A549 (cell line): ENCODE results near the gene COL8A1. TPM values are rescaled to one million over a fixed set of nuclear protein-coding genes. Genes with fewer than 3 reads are reported as not detected.

Experiments
- ATAC-seq, 2 experiments: fragments of 200-7000 bp in 1 of 2; fragments of >200 bp in 1 of 2; cut with Nextera tagmentation in 1 of 2; cut with Tn5 transposase in 1 of 2; 3 replicates each; pipeline versions ENCODE4 v1.8.0 to v1.9.1; 2018 to 2020; ENCODE audit warnings: mild to moderate bottlenecking in 1 of 2, moderate library complexity in 1 of 2
- CTCF ChIA-PET: fragments of 300-600 bp; sonication (Branson Sonifier 250); formaldehyde crosslinking; extraction: SDS; loops from one replicate; lab custom pipeline; 2021; ENCODE audit warnings: antibody characterized with exemption, inconsistent platforms; lab: Yijun Ruan, JAX
- POLR2A ChIA-PET: fragments of 350-600 bp; formaldehyde crosslinking; extraction: SDS; loops from one replicate; lab custom pipeline; 2021; ENCODE audit warnings: antibody characterized with exemption, inconsistent platforms; lab: Yijun Ruan, JAX
- DNase-seq, 2 experiments: peaks; one replicate each; pipeline versions ENCODE4 v3.0.0 to v3.0.0-alpha.2; 2011 to 2016; ENCODE audit warnings: low read depth in 1 of 2, low spot score in 1 of 2
- FAIRE-seq: peaks from 2 replicates; lab custom pipeline; 2011; peaks lifted over from hg19 to GRCh38; lab: Jason Lieb, UNC
- H3K27ac ChIP-seq, 2 experiments: fragments of >200 bp; sonication (Bioruptor Twin); formaldehyde crosslinking; 3 replicates each; pipeline ENCODE4 v1.5.1; 2016 to 2017
- H3K4me1 ChIP-seq: fragments of >200 bp; sonication (Bioruptor Twin); formaldehyde crosslinking; 3 replicates; pipeline ENCODE4 v1.6.1; 2016
- H3K4me2 ChIP-seq: fragments of >200 bp; sonication (Bioruptor Twin); formaldehyde crosslinking; 3 replicates; pipeline ENCODE4 v1.6.1; 2016
- H3K4me3 ChIP-seq: fragments of >200 bp; sonication (Bioruptor Twin); formaldehyde crosslinking; 3 replicates; pipeline ENCODE4 v1.5.1; 2016
- H3K9me3 ChIP-seq: fragments of >200 bp; sonication (Bioruptor Twin); formaldehyde crosslinking; 3 replicates; pipeline ENCODE4 v1.6.1; 2016
- ATOH8 ChIP-seq: fragments of 250-450 bp; sonication (Bioruptor Pico); IDR thresholded peaks from 2 replicates; pipeline ENCODE4 v1.5.0; 2020; ENCODE audit warnings: low read depth, mild to moderate bottlenecking, moderate library complexity
- CHD2 ChIP-seq: fragments of 150-350 bp; IDR thresholded peaks from 2 replicates; pipeline ENCODE4 v1.6.1; 2014; ENCODE audit warnings: low read length; ENCODE audit not compliant: partially characterized antibody
- CHD4 ChIP-seq: fragments of 200-600 bp; sonication (generic); IDR thresholded peaks from 2 replicates; pipeline ENCODE4 v1.6.1; 2016; ENCODE audit warnings: antibody characterized with exemption, mild to moderate bottlenecking, borderline replicate concordance
- CTCF ChIP-seq: fragments of >200 bp; sonication (Bioruptor Twin); formaldehyde crosslinking; IDR thresholded peaks from 3 replicates; pipeline ENCODE4 v1.5.1; 2016
- FOSB ChIP-seq: fragments of 250-450 bp; sonication (Bioruptor Pico); IDR thresholded peaks from 2 replicates; pipeline ENCODE4 v1.5.0; 2020; ENCODE audit warnings: mild to moderate bottlenecking, moderate library complexity
- FOXS1 ChIP-seq: fragments of 250-450 bp; sonication (Bioruptor Pico); IDR thresholded peaks from 2 replicates; pipeline ENCODE4 v1.5.0; 2020; ENCODE audit warnings: mild to moderate bottlenecking, moderate library complexity
- HDAC2 ChIP-seq: fragments of 200-600 bp; sonication (generic); IDR thresholded peaks from 2 replicates; pipeline ENCODE4 v1.6.1; 2016
- HEYL ChIP-seq: fragments of 250-450 bp; sonication (Bioruptor Pico); IDR thresholded peaks from 2 replicates; pipeline ENCODE4 v1.8.0; 2021; ENCODE audit warnings: mild to moderate bottlenecking, moderate library complexity
- HOXB5 ChIP-seq: fragments of 250-450 bp; sonication (Bioruptor Pico); IDR thresholded peaks from 2 replicates; pipeline ENCODE4 v1.5.0; 2020; ENCODE audit warnings: mild to moderate bottlenecking, moderate library complexity
- KDM1A ChIP-seq: fragments of 200-600 bp; sonication (generic); IDR thresholded peaks from 2 replicates; pipeline ENCODE4 v1.6.1; 2016; ENCODE audit warnings: low read depth, mild to moderate bottlenecking
- KDM5A ChIP-seq: fragments of 200-600 bp; sonication (generic); IDR thresholded peaks from 2 replicates; pipeline ENCODE4 v1.6.1; 2016; ENCODE audit warnings: antibody characterized with exemption, mild to moderate bottlenecking
- MAFK ChIP-seq: fragments of 450-650 bp; IDR thresholded peaks from 2 replicates; pipeline ENCODE4 v1.6.1; 2014; ENCODE audit not compliant: partially characterized antibody
- MAX ChIP-seq: IDR thresholded peaks from 2 replicates; pipeline ENCODE4 v1.6.1; 2012
- MYC ChIP-seq: IDR thresholded peaks from 2 replicates; pipeline ENCODE4 v1.6.1; 2012; ENCODE audit warnings: mild to moderate bottlenecking, inconsistent platforms, low read length, improper control_type of control experiment, borderline replicate concordance
- NR3C1 ChIP-seq: fragments of >200 bp; sonication (Bioruptor Twin); formaldehyde crosslinking; IDR thresholded peaks from 3 replicates; pipeline ENCODE4 v1.6.1; 2017
- PBX3 ChIP-seq: IDR thresholded peaks from 2 replicates; pipeline ENCODE4 v1.6.1; 2012
- POLR2A ChIP-seq: IDR thresholded peaks from 2 replicates; pipeline ENCODE4 v1.6.1; 2012; ENCODE audit warnings: mild to moderate bottlenecking, low read length
- POLR2AphosphoS2 ChIP-seq: conservative IDR thresholded peaks from 2 replicates; pipeline ENCODE4 v1.6.1; 2012; ENCODE audit warnings: low read length, improper control_type of control experiment, inconsistent platforms
- REST ChIP-seq: fragments of 200-600 bp; sonication (generic); IDR thresholded peaks from 2 replicates; pipeline ENCODE4 v1.6.1; 2016; ENCODE audit warnings: antibody characterized with exemption, mild to moderate bottlenecking, moderate library complexity
- RFX5 ChIP-seq: fragments of 450-650 bp; IDR thresholded peaks from 2 replicates; pipeline ENCODE4 v1.7.1; 2014; ENCODE audit warnings: antibody characterized with exemption, mild to moderate bottlenecking, moderate library complexity
- RNF2 ChIP-seq: fragments of 200-600 bp; sonication (generic); IDR thresholded peaks from 2 replicates; pipeline ENCODE4 v1.6.1; 2016; ENCODE audit warnings: low read depth, mild to moderate bottlenecking, antibody characterized with exemption, moderate library complexity, borderline replicate concordance
- SREBF2 ChIP-seq: fragments of 450-650 bp; IDR thresholded peaks from 2 replicates; pipeline ENCODE4 v1.6.1; 2014; ENCODE audit warnings: mild to moderate bottlenecking, moderate library complexity
- USF2 ChIP-seq: fragments of 450-650 bp; IDR thresholded peaks from 2 replicates; pipeline ENCODE4 v1.6.1; 2014; ENCODE audit warnings: antibody characterized with exemption
- ZNF302 ChIP-seq: fragments of 250-450 bp; sonication (Bioruptor Pico); IDR thresholded peaks from 2 replicates; pipeline ENCODE4 v1.9.0; 2021; ENCODE audit warnings: inconsistent platforms, mild to moderate bottlenecking, moderate library complexity
- ZSCAN20 ChIP-seq: fragments of 250-450 bp; sonication (Bioruptor Pico); IDR thresholded peaks from 2 replicates; pipeline ENCODE4 v1.8.0; 2022; ENCODE audit warnings: mild to moderate bottlenecking, moderate library complexity
- WGBS: methylation state at CpG from one replicate; pipeline ENCODE4 v1.1.6; 2017; ENCODE audit errors: missing lambda C conversion rate; 5-methylcytosine and 5-hydroxymethylcytosine counted together
- polyA plus RNA-seq, 4 experiments: library from polyadenylated mRNA; depleted of rRNA in 3 of 4; stranded (reverse); fragments of >200 nt; fragmentation: RNase III in 1 of 4; extraction: RNeasy Plus Mini Kit Qiagen cat#74134 plus additional on column Dnase treatment in 1 of 4; gene quantifications; 2 replicates in 3 of 4; 3 replicates in 1 of 4; pipeline ENCODE4 v1.2.3, GENCODE V29; 2011 to 2017

Gene COL8A1
- polyA plus RNA-seq, 2 of the 4 experiments (the other 2 are of a cell fraction) = not detected

- FAIRE-seq = no peak
- no peaks in the 10 kb centered on the region for H3K4me1 ChIP-seq
- POLR2A ChIA-PET = interaction anchor here (0.6 to 1.0 kb wide), 2 partner anchors 423 to 471 kb away, joined by 3 to 4 read pairs; partner anchors contain the start of gene TBC1D23
- H3K9me3 ChIP-seq = no peaks in the 10 kb centered on the region
- CTCF ChIA-PET = interaction anchor here (1.5 to 6.2 kb wide), 2 partner anchors 22 to 417 kb away, joined by 3 to 46 read pairs; no protein-coding TSS in a partner anchor
- ATAC-seq = no peak
- WGBS = 96% methylated on average over 1 of the region's 1 CpG
- TF ChIP-seq CTCF = no peak
- TF ChIP-seq KDM5A = no peak
- TF ChIP-seq CHD2 = no peak
- TF ChIP-seq FOSB (CRISPR knock-in tag) = no peak
- no peak for TF ChIP-seq MAFK
- TF ChIP-seq FOXS1 (CRISPR knock-in tag) = no peak
- TF ChIP-seq SREBF2 = no peak
- TF ChIP-seq HEYL = no peak
- no peak for TF ChIP-seq POLR2AphosphoS2
- H3K4me3 ChIP-seq = no peak overlapping the region
- H3K4me2 ChIP-seq = no peak overlapping the region
- no peak overlapping the region for H3K27ac ChIP-seq
- DNase-seq = no peak
These were observed 199.3 kb downstream of the COL8A1 start for GRCh38 chr3:99837715-99838114.

- DNase-seq = no peak
- Histone ChIP-seq H3K4me3 (no peak overlapping the region), H3K9me3 (no peaks in the 10 kb centered on the region), H3K4me1 (no peaks in the 10 kb centered on the region), H3K4me2 (no peak overlapping the region), H3K27ac (no peak overlapping the region)
- FAIRE-seq = no peak
- POLR2A ChIA-PET = no interaction called here
- CTCF ChIA-PET = interaction anchor here (1.1 to 6.2 kb wide), 2 partner anchors 29 to 416 kb away, joined by 3 to 46 read pairs; no protein-coding TSS in a partner anchor
- no peak for ATAC-seq
- no peak for TF ChIP-seq CHD4
- no peak for TF ChIP-seq RNF2
- no peak for TF ChIP-seq PBX3
- TF ChIP-seq REST = no peak
- TF ChIP-seq ZSCAN20 (CRISPR knock-in tag) = no peak
- no peak for TF ChIP-seq ATOH8
- TF ChIP-seq MAX = no peak
- TF ChIP-seq RFX5 = no peak
- TF ChIP-seq HDAC2 = no peak
- no peak for TF ChIP-seq NR3C1
- no peak for TF ChIP-seq POLR2A
- TF ChIP-seq FOSB (CRISPR knock-in tag) = no peak
- TF ChIP-seq MAFK = no peak
- TF ChIP-seq USF2 = no peak
- no peak for TF ChIP-seq KDM1A
- no peak for TF ChIP-seq HOXB5 (CRISPR knock-in tag)
- TF ChIP-seq MYC = no peak
- no peak for TF ChIP-seq ZNF302
These were observed 200.4 kb downstream of the COL8A1 start for GRCh38 chr3:99838755-99839154.
